Activated naive CD4-positive, alpha-beta T cell treated with Interleukin-2 at 50 U/mL for 16 hours (primary cell): Measurements from ENCODE around the gene GRM2.
A peak's percentile ranks its signal among the peaks of the same experiment; 100 is the strongest.

ENCODE experiments used
- DNase-seq: peaks from one replicate; pipeline ENCODE4 v3.0.0-alpha.2; 2020

Gene GRM2

DNA sequence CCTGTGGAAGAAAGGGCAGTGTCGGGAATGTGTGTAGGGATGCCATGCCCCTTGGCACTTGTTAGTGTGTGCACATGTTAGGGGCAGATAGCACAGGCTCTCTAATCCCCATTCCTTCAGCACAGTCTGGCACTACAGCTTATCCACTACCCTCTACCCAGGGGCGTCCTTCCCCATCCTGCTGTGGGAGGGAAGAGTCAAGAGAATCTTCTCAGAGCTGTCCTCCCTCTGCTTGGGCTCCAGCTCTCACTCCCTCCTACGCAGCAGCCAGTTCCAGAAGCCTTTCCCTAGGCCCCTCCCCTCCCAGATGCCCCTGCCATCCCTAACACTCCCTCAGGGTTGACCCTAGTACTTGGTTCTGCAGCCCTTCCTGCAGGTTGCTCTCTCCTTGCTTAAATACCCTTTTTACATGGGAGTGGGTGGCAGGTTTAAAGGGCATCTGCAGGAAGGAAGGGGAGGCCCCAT is 815 bp upstream of the GRM2 start:
- no peak for DNase-seq

- DNase-seq = no peak
Measured at GRCh38 chr3:51708216-51708845, 1.5 kb downstream of the GRM2 start.

- DNase-seq = no peak
Measured at GRCh38 chr3:51709004-51709420, 2.1 kb downstream of the GRM2 start.

DNA sequence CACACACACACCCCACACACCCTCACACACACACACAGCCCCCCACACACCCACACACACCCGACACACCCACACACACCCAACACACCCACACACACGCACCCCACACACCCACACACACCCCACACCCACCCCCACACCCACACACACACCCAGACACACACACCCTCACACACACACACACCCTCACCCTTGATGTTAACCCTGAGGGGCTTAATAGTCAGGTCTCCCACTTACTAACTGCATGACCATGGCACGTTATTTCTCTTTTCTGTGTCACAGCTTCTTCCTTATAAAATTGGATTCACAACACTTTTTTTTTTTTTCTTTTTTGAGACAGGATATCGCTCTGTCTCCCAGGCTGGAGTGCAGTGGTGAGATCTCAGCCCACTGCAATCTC is 2.8 kb downstream of the GRM2 start:
- DNase-seq = no peak

GRCh38 chr3:51710631-51711351 is 3.9 kb downstream of the GRM2 start:
- no peak for DNase-seq

- DNase-seq = no peak
Measured at GRCh38 chr3:51711352-51712037, 4.6 kb downstream of the GRM2 start.

DNA sequence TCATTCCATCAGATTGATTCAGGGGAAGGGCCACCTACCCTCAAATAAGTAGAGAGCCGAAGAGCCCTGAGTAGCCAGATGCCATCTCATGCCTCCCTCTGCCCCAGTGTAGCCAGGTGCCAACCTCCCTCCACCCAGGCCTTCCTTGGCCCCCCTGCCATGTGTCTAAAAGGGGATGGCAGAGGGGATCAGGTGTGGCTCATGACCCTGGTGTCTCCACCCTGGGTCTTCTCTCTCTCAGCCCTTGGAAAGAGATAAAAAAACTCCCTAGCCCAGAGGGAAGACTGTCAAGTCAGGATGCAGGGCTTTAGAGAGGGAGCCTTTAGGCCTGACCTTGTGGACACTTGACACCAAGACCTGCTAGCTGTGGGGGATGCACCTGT is 5.2 kb downstream of the GRM2 start:
- no peak for DNase-seq

DNA sequence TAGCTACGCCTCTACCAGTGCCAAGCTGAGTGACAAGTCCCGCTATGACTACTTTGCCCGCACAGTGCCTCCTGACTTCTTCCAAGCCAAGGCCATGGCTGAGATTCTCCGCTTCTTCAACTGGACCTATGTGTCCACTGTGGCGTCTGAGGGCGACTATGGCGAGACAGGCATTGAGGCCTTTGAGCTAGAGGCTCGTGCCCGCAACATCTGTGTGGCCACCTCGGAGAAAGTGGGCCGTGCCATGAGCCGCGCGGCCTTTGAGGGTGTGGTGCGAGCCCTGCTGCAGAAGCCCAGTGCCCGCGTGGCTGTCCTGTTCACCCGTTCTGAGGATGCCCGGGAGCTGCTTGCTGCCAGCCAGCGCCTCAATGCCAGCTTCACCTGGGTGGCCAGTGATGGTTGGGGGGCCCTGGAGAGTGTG is 5.7 kb downstream of the GRM2 start:
- no peak for DNase-seq

DNA sequence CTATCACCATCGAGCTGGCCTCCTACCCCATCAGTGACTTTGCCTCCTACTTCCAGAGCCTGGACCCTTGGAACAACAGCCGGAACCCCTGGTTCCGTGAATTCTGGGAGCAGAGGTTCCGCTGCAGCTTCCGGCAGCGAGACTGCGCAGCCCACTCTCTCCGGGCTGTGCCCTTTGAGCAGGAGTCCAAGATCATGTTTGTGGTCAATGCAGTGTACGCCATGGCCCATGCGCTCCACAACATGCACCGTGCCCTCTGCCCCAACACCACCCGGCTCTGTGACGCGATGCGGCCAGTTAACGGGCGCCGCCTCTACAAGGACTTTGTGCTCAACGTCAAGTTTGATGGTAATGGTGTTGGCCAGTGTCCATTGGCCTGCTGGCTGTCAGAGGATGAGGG is 6.1 kb downstream of the GRM2 start:
- no peak for DNase-seq

DNA sequence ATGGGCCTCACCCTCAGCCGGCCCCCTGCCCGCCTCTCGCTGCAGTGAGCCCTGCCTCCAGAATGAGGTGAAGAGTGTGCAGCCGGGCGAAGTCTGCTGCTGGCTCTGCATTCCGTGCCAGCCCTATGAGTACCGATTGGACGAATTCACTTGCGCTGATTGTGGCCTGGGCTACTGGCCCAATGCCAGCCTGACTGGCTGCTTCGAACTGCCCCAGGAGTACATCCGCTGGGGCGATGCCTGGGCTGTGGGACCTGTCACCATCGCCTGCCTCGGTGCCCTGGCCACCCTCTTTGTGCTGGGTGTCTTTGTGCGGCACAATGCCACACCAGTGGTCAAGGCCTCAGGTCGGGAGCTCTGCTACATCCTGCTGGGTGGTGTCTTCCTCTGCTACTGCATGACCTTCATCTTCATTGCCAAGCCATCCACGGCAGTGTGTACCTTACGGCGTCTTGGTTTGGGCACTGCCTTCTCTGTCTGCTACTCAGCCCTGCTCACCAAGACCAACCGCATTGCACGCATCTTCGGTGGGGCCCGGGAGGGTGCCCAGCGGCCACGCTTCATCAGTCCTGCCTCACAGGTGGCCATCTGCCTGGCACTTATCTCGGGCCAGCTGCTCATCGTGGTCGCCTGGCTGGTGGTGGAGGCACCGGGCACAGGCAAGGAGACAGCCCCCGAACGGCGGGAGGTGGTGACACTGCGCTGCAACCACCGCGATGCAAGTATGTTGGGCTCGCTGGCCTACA is 8.5 kb downstream of the GRM2 start:
- DNase-seq = no peak

DNA sequence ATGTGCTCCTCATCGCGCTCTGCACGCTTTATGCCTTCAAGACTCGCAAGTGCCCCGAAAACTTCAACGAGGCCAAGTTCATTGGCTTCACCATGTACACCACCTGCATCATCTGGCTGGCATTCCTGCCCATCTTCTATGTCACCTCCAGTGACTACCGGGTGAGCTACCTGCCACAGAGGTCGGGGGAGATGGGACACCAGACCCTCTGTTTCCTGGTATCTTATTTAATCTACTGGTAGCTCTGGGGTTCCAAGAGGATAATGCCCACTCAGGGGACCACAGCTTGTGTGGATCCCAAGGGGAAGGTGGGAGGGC is 9.1 kb downstream of the GRM2 start:
- no peak for DNase-seq

- no peak for DNase-seq
Measured at GRCh38 chr3:51716805-51717204, 9.9 kb downstream of the GRM2 start.

GRCh38 chr3:51717446-51717845 is 10.6 kb downstream of the GRM2 start:
- no peak for DNase-seq

DNA sequence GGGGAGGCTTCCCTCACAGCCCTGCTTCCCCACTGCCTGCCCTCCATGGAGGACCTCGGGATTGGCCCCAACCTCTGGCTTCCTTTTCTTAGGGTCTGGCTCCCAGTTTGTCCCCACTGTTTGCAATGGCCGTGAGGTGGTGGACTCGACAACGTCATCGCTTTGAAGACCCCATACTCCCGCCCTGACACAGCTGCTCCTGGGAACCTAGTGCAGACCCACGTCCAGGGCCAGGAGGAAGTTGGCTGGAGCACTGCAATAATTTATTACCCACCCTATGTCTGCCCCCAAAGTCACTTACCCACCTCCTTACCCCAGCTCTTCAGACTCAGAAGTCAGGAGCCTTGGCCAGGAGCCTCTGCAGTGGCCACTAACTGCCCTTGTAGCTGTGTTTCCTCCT is 11.1 kb downstream of the GRM2 start:
- DNase-seq = no peak

- peak; percentile 42 for DNase-seq
Measured at GRCh38 chr3:51718547-51719409, 11.9 kb downstream of the GRM2 start.

DNA sequence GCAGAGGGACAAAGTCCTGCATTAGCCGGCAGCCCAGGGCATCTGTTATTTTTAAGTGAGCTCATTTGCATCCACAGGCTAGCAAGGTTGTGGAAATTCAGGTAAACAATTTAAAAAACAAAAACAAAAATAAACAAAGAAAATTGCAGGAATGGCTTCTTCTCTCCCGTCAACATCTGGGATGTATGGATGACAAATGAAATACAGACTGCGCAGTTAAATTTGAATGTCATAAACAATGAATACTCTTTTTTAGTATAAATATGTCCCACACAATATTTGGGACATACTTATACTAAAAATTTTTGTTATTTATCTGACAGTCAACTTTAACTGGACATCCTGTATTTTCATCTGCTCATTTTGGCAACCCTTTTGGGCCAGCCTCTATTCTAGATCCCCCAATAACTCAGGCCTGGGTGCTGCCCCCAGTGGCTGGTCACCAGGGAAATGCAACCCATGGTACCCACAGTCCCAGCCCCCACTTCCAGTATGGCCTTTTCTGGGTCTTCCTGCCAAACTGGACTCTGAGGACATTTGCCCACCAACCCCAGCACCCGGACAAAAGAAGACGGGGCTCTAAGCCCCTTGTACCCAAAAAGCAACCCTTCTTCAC is 12.7 kb downstream of the GRM2 start:
- DNase-seq = no peak

DNA sequence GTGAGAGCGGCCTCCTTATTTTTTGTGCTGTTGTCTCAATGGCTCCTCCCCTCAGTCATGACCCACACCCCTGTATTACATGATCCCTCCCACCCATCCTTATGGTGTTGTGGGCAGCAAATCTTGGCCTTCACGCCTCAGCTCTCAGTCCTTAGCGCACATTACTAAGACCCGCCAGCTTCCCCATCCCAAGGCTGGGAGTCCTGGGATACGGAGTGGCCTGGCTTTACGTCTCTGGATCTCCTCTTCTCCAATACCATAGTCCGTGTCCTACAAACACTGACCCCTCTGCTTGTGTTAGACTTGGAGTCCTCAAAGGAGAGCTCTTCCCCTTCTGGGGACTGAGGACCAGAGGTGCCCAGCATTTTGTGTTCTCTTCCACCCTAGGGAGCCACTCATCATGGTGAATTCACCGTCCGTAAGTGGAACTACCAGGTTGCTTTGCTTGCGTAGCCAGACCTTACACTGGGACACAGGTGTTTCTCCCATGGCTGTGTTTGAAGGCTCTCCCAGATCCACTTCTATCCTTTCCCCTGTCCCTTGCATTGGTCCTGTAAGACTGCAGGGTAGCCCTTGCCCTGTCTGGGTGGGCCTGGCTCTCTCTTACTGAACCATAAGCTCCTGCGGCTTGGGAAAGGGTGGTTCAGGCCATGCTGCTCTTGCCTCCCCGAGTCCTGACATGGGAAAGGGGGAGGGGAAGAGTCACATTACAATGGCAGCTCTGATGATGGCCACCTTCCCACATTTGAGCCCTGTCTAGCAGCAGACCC is 13.6 kb downstream of the GRM2 start:
- DNase-seq = no peak

GRCh38 chr3:51721062-51721745 is 14.3 kb downstream of the GRM2 start:
- no peak for DNase-seq

DNA sequence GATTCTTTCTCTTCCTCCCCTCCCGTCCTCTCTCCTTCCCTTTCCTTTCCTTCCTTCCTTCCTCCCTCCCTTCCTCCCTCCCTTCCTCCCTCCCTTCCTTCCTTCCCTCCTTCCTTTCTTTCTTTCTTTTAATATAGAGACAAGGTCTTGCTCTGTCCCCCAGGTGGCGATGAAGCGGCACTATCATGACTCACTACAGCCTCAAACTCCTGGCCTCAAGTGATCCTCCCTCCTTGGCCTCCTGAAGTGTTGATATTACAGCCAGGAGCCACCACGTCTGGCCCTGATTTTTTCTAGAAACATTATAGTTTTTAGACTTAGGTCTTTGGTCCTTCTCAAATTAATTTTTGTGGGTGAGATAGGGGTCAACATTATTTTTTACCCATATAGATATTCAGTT is 15.5 kb downstream of the GRM2 start:
- no peak for DNase-seq

DNA sequence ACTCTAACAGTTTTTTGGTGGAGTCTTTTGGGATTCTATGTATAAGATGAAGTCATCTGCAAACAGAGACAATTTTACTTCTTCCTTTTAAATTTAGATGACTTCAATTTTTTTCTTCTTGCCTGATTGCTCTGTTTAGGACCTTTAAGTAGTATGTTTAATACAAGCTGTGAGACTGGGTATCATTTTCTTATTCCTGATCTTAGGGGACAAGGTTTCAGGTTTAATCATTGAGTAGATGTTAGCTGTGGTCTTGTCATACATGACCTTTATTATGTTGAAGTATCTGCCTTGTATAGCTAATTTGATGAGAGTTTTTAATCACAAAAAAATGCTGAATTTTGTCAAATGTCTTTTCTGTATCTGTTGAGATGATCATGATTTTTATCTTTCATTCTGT is 20.6 kb downstream of the GRM2 start:
- no peak for DNase-seq
